ENCODE data around the gene ARID1A.

The ARID1A gene

DNA sequence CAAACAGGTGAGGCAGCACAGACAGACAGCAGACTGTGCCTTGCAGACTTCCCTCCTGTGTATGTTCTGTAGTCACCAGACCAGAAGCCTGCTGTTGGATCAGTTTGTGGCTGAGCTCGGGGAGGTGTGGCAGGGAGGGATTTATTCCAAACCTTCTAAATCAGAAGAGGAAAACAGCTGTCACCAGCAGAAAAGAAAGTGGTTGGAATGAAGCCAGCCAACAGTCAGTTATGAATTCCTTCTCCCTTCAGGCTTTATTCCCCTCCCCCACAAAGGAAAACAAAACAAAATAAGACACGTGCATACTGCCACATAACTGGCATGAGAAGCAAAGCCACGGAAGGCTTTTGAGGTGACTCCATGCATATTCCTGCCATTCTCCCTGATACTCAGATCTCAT lies 72.9 kb downstream of the ARID1A start:
- no peak for DNase-seq

- DNase-seq = no peak
Measured at GRCh38 chr1:26771285-26771642, 75.4 kb downstream of the ARID1A start.

GRCh38 chr1:26771643-26772321 lies 76.0 kb downstream of the ARID1A start:
- DNase-seq = peak in 1 of 2 experiments; percentile 43

DNA sequence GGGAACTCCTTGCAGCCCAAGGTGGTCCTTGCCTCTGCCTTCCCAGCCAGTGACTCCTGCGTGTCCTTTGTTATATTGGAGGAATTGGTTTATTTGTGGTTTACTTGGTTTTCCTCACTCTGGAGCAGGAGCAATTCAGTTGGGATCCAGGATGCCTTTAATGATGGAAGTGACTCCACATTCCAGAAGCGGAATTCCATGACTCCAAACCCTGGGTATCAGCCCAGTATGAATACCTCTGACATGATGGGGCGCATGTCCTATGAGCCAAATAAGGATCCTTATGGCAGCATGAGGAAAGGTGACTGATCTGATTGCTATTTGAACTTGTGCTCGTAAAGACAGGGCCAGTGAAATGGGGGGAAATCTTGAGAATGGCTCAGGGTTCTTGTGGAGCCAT lies 76.9 kb downstream of the ARID1A start:
- no peak for DNase-seq

GRCh38 chr1:26774462-26774861 lies 78.6 kb downstream of the ARID1A start:
- DNase-seq = no peak

DNA sequence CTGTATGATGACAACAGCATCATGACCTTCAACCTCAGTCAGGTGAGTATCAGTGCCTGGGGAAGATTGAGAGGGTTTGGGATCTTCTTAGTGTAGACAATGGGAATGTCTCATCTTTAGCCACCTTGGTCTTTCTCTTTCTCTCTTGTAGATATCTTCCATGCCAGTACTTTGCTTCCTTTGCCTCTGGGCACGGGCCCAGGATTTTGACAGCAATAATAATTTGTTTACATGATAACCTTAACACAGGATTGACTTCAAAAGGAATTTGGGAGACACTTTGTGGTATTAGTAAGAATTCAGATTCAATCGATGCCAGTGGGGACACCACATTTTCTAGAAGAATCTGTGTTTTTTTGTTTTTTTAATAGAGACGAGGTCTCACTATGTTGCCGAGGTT lies 79.9 kb downstream of the ARID1A start:
- DNase-seq = no peak

DNA sequence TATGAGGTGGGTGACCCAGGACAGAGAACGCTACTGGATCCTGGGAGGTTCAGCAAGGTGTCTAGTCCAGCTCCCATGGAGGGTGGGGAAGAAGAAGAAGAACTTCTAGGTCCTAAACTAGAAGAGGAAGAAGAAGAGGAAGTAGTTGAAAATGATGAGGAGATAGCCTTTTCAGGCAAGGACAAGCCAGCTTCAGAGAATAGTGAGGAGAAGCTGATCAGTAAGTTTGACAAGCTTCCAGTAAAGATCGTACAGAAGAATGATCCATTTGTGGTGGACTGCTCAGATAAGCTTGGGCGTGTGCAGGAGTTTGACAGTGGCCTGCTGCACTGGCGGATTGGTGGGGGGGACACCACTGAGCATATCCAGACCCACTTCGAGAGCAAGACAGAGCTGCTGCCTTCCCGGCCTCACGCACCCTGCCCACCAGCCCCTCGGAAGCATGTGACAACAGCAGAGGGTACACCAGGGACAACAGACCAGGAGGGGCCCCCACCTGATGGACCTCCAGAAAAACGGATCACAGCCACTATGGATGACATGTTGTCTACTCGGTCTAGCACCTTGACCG lies 83.4 kb downstream of the ARID1A start:
- no peak for DNase-seq

GRCh38 chr1:26780344-26780957 lies 84.6 kb downstream of the ARID1A start:
- no peak for DNase-seq

GRCh38 chr1:26781206-26781825 lies 85.5 kb downstream of the ARID1A start:
- DNase-seq = no peak

- DNase-seq = no peak
Measured at GRCh38 chr1:26782521-26783212, 86.9 kb downstream of the ARID1A start.

GRCh38 chr1:26783646-26784022 lies 87.8 kb downstream of the ARID1A start:
- DNase-seq = no peak

DNA sequence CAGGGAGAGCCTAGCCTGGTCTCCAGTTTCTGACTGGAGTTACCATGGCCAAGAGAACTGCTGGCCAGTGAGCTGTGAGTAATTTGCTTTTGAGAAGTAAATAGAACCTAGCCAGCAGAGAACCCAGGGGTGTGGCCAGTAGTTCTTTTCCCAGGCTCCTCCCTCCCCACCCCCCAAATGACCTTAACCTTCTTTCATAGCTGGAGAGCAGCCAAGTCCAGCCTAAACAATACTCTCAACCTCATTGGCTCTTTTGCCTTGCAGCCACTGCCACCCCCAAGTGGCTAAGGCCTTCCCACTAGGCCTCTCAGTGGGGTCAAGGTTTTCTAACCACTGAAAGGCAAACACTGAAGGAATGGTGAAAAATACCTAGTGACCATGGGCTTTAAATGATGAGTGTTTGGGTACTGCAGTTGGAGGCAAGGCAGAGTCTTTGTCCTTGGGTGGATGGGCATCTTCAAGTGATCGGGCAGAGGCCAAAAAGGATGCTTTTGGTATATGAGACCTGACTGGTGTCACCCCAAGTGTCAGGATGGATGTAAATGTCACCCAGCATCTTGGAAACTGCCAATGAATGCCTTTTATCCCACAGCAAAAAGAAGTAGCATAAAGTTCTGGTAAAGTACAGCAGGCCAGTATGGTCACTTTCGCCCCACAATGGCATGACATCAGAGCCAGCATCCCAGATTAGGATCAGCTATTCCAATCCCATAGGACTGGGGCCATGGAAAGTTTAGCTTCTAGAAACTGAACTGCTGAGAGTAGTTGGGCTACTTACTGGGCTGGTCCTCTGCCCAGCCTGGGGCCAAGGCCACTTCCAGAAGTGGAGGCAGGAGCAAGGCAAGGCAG lies 88.4 kb downstream of the ARID1A start:
- no peak for DNase-seq

- DNase-seq = no peak
Measured at GRCh38 chr1:26784886-26785285, 89.1 kb downstream of the ARID1A start.

GRCh38 chr1:26785611-26786436 lies 90.0 kb downstream of the ARID1A start:
- no peak for DNase-seq

DNA sequence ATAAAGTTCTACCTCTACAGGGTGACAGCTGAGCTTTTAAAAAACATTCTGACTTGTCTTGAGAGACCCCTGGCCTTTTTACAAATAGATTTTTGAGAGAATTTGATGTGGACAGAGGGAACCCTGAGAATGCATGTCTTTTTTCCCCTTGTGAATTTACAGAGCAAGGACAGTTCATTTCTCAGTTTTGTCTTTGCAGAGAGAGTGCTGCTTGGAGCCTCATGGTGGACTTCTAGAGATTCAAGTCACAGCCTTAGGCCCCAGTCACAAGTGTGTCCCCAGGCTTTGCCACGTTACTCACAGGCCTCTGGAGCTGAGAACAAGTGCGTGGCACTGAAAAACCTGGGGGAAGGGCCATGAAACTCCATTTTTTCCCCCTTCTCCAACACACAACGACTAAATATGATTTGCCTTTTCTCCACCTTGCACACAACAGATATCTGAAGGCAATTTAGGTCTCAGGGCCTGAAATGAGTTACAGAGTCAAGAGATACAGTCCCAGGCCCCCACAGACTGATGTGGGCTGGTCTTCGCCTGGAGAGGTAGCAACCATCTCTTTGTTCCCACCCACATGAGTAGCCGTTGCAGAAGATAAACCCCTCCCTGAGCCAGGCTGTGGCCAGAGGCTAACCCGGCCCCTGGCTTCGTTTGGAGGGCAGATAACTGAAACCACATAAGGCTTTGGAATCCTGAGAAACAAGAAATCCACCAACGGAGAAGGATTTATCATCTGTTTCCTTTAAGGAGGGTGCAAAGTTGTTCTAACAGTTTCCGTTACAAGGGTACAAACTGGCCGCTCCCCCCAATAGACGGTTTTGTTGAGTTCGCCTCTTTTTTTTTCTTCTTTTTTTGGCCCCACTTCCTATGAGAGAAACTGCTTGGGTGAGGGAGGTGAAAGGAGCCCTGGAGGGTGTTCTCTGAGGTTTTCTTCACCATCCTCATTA lies 90.9 kb downstream of the ARID1A start:
- DNase-seq = peak in 1 of 2 experiments; percentile 61

DNA sequence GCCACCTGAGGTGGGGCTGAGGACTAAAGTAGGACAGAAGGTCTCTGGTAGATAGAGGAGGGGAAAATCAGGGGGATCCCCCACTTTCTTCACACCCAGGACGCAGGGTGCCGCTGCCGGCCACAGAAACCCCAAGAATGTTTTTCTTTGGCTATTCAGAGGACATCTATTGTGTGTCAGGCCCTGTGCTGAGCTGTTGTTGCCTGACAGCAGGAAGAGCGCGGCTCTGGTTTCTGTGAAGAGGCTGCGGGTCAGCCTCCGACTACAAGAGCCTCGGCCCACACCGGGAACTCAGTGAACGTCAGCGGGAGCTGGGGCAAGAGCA lies 91.5 kb downstream of the ARID1A start:
- DNase-seq = peak; percentile 71 to 78

- peak; percentile 88 for DNase-seq
Measured at GRCh38 chr1:26787706-26788514, 92.1 kb downstream of the ARID1A start, which contains the start of gene PIGV. Gene PIGV (plus strand): TSS chr1:26787950. CDS start chr1:26790816, 2,866 bp downstream.

DNA sequence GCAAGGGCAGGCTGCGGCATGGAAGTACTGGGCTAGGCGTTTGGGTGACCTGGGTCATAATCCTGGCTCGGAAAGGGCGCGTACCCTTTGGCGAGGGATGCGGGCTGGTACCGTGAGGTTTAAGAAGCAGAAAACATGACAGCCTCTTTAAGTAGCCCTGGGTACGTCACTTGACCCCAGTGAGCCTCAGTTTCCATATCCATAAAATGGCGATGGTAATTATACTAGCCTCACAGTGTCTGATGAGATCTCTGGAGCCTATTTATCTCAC lies 92.6 kb downstream of the ARID1A start:
- no peak for DNase-seq

DNA sequence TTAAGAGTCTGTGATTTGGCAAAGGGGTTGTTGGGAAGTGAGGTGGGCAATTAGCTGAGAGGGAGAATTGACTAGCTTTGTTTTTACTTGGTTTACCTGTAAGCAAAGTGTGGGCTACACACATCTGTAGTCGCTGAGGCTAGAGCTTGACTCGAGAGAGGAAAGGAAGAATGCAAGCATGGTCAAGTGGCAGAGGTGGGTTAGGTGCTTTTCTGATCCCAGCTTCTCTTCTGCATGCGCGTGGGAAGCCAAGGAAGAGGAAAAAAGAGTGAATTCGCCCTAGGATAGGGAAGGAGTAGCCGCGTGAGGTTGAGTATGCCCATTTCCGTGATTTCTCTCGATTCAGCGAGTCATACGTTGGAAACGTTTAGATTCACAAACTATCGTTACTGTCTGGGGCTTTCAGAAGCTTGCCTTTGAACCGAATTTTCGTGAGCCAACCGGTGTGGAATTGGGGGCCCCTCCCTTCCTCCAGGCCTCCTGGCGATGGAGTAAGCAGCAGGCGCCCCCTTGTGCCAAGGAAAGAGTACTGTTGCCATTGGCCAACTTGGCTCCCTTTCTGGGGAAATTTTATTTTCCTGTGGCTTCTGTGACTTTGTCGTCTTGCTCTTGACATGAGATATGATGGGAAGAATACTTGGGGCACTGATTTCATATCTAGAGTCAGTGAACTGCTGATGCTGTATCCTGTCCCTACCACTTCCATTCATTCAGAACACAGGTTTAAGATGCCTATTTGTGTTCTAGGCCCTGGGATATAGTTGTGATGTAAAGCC lies 93.2 kb downstream of the ARID1A start:
- DNase-seq = peak; percentile 86 to 92

Measured in activated CD4-positive, alpha-beta T cell treated with anti-CD3 and anti-CD28 coated beads, Interleukin-2, amount 50 U/mL, for 48 hours (primary cell).